OCI-LY1 (cell line): ENCODE measurements around the gene AGAP1.

ENCODE experiments used
- H2AFZ ChIP-seq: fragments of 200-600 bp; sonication (generic), shearing (Covaris generic); 2 replicates; pipeline ENCODE4 v1.6.0; 2014; ENCODE audit warnings: antibody characterized with exemption, mild to moderate bottlenecking, low read length
- H3F3A ChIP-seq: fragments of 200-600 bp; sonication (generic), shearing (Covaris generic); 2 replicates; pipeline ENCODE4 v1.6.0; 2014; ENCODE audit warnings: mild to moderate bottlenecking, antibody characterized with exemption, low read length, moderate library complexity; ENCODE audit not compliant: insufficient read depth
- H3K27ac ChIP-seq: fragments of 200-600 bp; sonication (generic); 2 replicates; pipeline ENCODE4 v1.5.1; 2014; ENCODE audit warnings: low read length, mixed run types, mild to moderate bottlenecking, low read depth; ENCODE audit not compliant: poor library complexity, severe bottlenecking
- H3K27me3 ChIP-seq: fragments of 200-600 bp; sonication (generic); 2 replicates; pipeline ENCODE4 v1.6.0; 2014; ENCODE audit warnings: antibody characterized with exemption, mild to moderate bottlenecking, low read length, moderate library complexity; ENCODE audit not compliant: insufficient read depth
- H3K36me3 ChIP-seq: fragments of 200-600 bp; sonication (generic); 2 replicates; pipeline ENCODE4 v1.6.1; 2014; ENCODE audit warnings: mild to moderate bottlenecking, antibody characterized with exemption, low read length, moderate library complexity, mixed read lengths; ENCODE audit not compliant: insufficient read depth
- H3K4me1 ChIP-seq: fragments of 200-600 bp; sonication (generic); 2 replicates; pipeline ENCODE4 v1.5.1; 2014; ENCODE audit warnings: mild to moderate bottlenecking, low read length, moderate library complexity; ENCODE audit not compliant: insufficient read depth, severe bottlenecking
- H3K4me2 ChIP-seq: fragments of 200-600 bp; sonication (generic), shearing (Covaris generic); 2 replicates; pipeline ENCODE4 v1.6.1; 2014; ENCODE audit warnings: low read length
- H3K4me3 ChIP-seq: fragments of 200-600 bp; sonication (generic); 2 replicates; pipeline ENCODE4 v1.5.1; 2014; ENCODE audit warnings: low read length, low read depth, mild to moderate bottlenecking, mixed read lengths; ENCODE audit not compliant: poor library complexity, severe bottlenecking
- H3K79me2 ChIP-seq: fragments of 200-600 bp; shearing (Covaris generic); 2 replicates; pipeline ENCODE4 v1.6.1; 2016; ENCODE audit warnings: mixed run types, low read length, mixed read lengths; ENCODE audit not compliant: insufficient read depth
- H3K9ac ChIP-seq: fragments of 200-600 bp; sonication (generic), shearing (Covaris generic); 2 replicates; pipeline ENCODE4 v1.6.1; 2014; ENCODE audit warnings: mild to moderate bottlenecking, low read length, mixed read lengths
- H3K9me2 ChIP-seq: fragments of 200-600 bp; sonication (generic), shearing (Covaris generic); 2 replicates; pipeline ENCODE4 v1.6.1; 2014; ENCODE audit warnings: low read depth, mild to moderate bottlenecking, low read length, mixed read lengths
- H3K9me3 ChIP-seq: fragments of 200-600 bp; shearing (Covaris generic); 2 replicates; pipeline ENCODE4 v1.6.1; 2014; ENCODE audit warnings: low read length, mixed read lengths
- H4K20me1 ChIP-seq: fragments of 200-600 bp; sonication (generic), shearing (Covaris generic); 2 replicates; pipeline ENCODE4 v1.6.0; 2016; ENCODE audit warnings: mild to moderate bottlenecking, low read length; ENCODE audit not compliant: insufficient read depth
- CTCF ChIP-seq: fragments of 200-600 bp; sonication (generic), shearing (Covaris generic); IDR thresholded peaks from 2 replicates; pipeline ENCODE4 v1.5.1; 2017; ENCODE audit warnings: mild to moderate bottlenecking, antibody characterized with exemption, low read length, moderate library complexity, mixed read lengths
- EZH2 ChIP-seq: fragments of 200-600 bp; sonication (generic), shearing (Covaris generic); IDR thresholded peaks from 2 replicates; pipeline ENCODE4 v1.8.0; 2017; ENCODE audit warnings: borderline replicate concordance, mixed run types, mild to moderate bottlenecking, antibody characterized with exemption, low read length, moderate library complexity, mixed read lengths

The AGAP1 gene

GRCh38 chr2:235592430-235592829, 98.6 kb downstream of the AGAP1 start:
- TF ChIP-seq EZH2 (no peak), CTCF (no peak)
- no peaks in the 10 kb centered on the region for H3F3A ChIP-seq
- no peaks in the 10 kb centered on the region for H3K9me2 ChIP-seq
- no peak overlapping the region for H3K4me2 ChIP-seq
- H3K9me3 ChIP-seq: no peaks in the 10 kb centered on the region
- H3K27me3 ChIP-seq: no peaks in the 10 kb centered on the region
- no peaks in the 10 kb centered on the region for H3K4me1 ChIP-seq
- no peaks in the 10 kb centered on the region for H4K20me1 ChIP-seq
- H2AFZ ChIP-seq: no peak overlapping the region
- no peak overlapping the region for H3K27ac ChIP-seq
- H3K9ac ChIP-seq: no peak overlapping the region
- H3K79me2 ChIP-seq: no peaks in the 10 kb centered on the region
- no peaks in the 10 kb centered on the region for H3K36me3 ChIP-seq
- no peak overlapping the region for H3K4me3 ChIP-seq

- H4K20me1 ChIP-seq: no peaks in the 10 kb centered on the region
- H3K79me2 ChIP-seq: no peaks in the 10 kb centered on the region
- no peaks in the 10 kb centered on the region for H3K9me3 ChIP-seq
- H3K4me3 ChIP-seq: no peak overlapping the region
- no peaks in the 10 kb centered on the region for H3K9me2 ChIP-seq
- H3K9ac ChIP-seq: no peak overlapping the region
- H3K27ac ChIP-seq: no peak overlapping the region
- no peaks in the 10 kb centered on the region for H3K27me3 ChIP-seq
- H2AFZ ChIP-seq: no peak overlapping the region
- no peaks in the 10 kb centered on the region for H3K36me3 ChIP-seq
- no peaks in the 10 kb centered on the region for H3F3A ChIP-seq
- H3K4me2 ChIP-seq: no peak overlapping the region
- TF ChIP-seq CTCF: no peak
- TF ChIP-seq EZH2: no peak
- H3K4me1 ChIP-seq: no peaks in the 10 kb centered on the region
These were observed 99.0 kb downstream of the AGAP1 start for GRCh38 chr2:235592836-235593235.

GRCh38 chr2:235594041-235594440, 100.2 kb downstream of the AGAP1 start:
- Histone ChIP-seq H4K20me1 (no peaks in the 10 kb centered on the region), H3K9ac (no peak overlapping the region), H3K4me1 (no peaks in the 10 kb centered on the region), H3K36me3 (no peaks in the 10 kb centered on the region), H3F3A (no peaks in the 10 kb centered on the region), H3K4me2 (no peak overlapping the region), H3K9me3 (no peaks in the 10 kb centered on the region), H3K27me3 (no peaks in the 10 kb centered on the region), H3K4me3 (no peak overlapping the region), H3K79me2 (no peaks in the 10 kb centered on the region), H3K27ac (no peak overlapping the region), H3K9me2 (no peaks in the 10 kb centered on the region), H2AFZ (no peak overlapping the region)
- TF ChIP-seq CTCF (peak; percentile 55), EZH2 (no peak)
